GM11168 (cell line): ENCODE measurements around the gene PLCE1.

ENCODE experiments used
- in situ Hi-C: fragments of 300-500 bp; cut with MboI; formaldehyde crosslinking; loops from one replicate; pipeline ENCODE4 v1.12.0; 2022; ENCODE audit warnings: low sequenced_read_pairs; ENCODE audit not compliant: unreplicated experiment

PLCE1 gene

DNA sequence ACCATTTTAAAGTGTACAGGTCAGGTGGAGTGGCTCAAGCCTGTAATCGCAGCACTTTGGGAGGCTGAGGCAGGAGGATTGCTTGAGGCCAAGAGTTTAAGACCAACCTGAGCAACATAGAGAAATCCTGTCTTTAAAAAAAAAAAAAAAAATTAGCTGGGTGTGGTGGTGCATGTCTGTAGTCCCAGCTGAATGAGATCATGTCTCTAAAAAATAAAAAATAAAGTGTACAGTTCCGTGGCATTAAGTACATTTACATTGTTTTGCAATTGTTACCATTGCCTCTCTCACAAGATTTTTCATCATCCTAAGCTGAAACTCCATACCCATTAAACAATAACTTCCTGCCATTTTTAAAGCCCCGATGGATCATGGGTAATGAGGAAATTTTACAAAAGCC, 20.6 kb downstream of the PLCE1 start:
- in situ Hi-C loops: no loop called here

DNA sequence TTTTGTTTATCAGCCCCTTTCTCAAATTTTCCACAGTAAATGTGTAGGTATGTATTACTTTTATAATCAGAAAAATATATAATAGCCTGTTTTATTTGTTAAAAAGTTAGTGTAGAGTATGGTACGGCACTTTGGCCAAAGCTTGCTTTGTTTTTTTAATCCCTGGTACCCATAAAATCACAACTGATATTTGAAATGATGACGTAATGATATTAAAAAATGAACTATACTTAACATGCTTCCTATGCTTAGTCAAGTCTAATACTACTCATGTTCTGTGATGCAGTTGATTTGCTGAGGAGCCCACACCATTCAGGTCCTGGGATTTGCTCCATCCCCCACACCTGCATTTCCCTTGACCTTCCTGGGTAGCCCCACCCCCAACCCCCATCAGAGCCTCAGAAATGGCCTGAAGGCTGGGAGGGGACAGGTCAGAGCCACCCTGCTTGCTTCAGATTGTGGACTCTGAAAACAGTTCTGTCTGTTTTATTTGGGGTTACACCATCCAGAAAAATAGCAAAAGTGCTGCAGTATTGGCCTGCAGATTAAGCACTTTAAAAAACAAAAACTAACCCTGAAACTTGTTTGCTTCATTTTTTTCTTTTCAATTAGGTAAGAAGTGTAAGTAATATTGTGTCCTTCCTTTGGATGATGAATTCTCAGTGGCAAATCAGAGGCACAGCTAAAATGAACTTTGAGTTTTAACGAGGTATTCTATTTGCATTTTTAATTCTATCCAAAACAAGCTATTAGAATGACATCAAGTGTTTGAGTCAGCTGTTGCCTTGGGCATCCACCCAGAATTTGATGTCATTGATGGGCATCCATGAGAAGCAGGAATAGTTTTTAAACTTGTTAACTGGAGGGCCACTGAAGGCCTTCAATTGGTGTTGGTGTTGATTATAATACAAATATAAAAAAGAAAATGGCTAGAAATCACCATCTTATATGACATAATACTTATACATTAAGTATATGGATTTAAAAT, 23.3 kb downstream of the PLCE1 start:
- in situ Hi-C loops: no loop called here

DNA sequence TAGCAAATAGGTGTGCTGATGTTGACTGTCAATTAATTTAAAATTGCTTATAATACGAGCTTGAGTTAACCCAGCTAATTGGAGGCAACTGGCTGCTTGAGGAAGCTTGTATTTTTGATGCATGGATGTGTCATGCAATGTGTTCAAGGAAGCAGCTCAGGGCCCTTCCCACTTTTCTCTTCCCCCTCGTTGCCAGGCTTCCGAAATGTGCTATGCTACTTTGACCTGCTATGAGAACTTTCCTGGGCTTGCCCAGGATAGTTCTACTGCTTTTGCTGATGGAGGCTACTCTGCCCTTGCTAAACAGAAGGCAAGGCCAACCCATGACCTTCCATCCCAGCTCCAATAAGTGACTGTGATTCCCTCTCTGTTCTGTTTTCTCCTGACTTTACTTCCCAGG, 24.4 kb downstream of the PLCE1 start:
- in situ Hi-C loops: no loop called here

DNA sequence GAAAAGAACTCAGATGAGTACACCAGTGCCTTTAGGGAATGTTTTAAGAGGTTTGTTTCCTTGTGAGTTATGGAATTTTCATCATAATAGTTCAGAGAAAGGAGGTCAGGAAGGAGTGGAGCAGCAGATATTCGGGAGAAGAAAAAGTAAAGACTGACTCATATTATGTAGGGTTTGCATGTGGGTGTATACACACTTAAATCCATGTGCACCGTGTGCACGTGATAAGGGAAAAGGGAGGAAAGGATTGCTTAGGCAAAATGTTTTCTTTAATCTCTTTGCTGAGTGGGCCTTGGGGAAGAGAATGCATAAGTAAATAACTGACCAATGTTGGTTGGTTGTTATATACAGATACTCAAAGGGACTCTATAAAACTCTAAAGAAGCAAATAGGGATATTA, 30.2 kb downstream of the PLCE1 start:
- in situ Hi-C loops: no loop called here

DNA sequence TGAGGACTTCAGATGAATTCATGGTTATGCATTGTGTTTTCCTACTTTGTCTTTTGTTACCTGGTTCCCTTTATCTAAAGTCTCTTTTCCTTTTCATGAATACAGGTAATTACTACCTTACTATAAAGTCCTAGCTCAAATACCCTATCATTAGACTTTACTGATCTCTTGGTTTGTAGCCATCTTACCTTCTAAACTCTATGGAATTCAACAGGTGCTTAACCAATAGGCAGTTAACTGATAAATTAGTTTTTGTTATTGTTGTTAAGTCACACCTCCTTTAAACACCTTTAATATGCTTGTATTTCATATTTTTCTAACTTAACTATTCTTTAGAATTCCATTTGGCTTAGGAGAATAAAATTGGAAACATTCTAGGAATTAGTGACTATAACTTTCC, 30.7 kb downstream of the PLCE1 start:
- in situ Hi-C loops: no loop called here

DNA sequence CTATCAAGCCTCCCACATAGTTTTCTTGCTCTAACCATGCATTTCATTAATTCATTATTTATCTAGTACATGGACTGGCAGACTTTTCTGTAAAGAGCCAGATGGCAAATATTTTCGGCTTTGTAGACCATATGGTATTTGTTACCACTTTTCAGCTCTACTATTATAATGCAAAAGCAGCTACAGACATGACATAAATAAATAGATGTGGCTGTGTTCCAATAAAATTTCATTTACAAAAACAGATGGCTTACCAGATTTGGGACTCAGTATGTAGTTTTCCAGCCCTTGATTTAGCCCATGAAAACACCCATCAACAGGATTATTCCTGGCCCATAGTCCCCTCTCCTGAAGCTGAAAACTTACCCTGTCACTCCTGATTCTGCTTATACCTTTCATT, 32.1 kb downstream of the PLCE1 start:
- in situ Hi-C loops: no loop called here

DNA sequence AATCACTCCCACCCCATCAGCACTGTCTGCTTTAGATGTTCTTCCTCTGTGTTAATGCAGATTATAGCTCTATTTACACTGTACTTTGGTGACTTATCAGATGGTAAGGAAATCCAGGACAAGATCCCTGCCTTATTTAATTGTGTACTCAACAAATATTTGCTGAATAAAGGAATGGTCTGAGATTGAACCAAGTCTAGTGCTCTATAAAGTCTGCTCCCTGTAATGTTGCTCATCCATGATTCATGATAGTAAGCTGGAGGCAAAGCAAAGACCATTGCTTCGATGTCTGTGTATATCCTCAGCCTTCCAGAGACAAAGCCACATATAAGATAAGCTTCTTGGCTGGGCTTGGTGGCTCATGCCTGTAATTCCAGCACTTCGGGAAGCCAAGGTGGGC, 33.5 kb downstream of the PLCE1 start:
- in situ Hi-C loops: no loop called here

DNA sequence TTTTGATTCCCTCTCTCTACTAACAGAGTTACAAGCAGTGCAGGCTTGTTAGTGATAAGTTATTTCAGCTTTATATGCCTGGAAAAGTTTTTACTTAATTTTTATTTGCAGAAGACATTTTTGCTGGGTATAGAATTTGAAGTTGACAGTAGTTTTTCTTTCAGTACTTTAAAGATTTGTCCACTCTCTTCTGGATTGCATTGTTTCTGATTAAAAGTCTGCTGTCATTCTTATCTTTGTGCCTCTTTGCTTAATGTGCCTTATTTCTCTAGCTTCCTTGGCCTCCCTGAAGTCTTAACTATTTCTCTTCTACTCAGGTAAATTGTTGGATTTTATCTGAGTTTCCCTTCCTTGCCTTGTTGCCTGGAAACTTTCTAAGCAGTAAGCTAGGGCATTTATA, 36.2 kb downstream of the PLCE1 start:
- in situ Hi-C loops: no loop called here

DNA sequence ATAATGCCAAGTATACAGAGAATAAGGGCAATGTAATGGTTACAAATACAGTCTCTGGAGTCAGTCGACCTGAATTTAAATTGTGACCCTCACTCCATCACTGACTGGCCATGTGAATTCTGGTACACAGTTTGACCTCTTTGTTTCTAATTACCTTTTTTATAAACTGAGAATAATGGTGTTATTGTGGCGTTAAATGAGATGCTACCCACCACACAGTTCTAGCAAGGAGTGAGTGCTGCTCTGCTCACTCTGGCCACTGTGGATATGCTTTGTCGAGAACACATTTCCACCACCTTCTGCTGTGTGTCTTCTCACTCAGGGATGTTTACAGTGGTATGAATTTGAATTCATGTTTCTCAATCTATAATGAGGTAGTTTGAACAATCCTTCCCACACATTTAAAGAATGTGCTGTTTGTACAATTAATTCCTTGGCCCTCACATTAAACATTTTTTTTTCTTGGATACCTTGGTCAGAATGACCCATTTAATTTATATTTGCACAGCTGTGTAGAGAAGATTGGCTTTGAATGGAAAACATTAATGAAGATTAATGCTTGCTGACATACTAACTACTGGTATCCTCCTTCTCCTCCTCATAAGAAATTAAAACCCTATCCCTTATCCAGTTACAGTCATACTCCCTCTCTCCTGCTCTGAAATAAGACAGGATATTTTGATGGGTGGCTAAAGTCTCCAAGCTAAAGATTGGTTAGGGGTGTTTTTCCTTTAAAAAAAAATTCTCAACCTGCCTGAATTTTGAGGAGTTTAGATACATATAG, 42.4 kb downstream of the PLCE1 start:
- in situ Hi-C loops: no loop called here

DNA sequence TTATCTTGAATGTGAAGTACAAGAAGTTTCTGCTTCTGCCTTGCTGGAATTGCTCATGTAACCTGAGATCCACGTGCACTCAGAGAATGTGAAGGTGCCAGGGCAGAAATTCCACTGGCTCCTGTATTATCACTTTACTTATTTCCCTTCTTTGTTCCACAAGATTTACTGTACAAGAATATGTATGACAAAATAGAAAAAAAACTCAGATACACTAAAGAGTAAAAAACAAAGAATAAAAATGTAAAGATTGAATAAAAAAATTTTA, 43.0 kb downstream of the PLCE1 start:
- in situ Hi-C loops: no loop called here

DNA sequence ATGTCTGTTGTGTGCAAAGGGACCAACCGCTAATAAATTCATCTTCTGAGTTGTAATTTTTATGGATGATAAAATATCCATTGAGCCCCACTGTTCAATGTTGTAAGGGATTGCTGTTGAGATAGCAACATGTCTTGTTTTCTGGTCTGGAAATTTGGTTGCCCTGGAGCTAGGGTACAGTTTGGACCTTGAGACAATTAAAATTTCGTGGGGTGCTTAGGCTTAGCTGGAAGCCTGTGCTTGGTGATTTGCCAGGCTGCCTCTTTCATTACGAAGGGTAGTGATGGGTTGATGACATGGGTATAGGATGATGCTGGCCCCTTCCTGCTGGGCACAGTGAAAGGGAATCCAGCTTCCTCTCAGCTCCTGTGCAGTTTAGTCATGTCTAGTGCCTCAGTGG, 43.6 kb downstream of the PLCE1 start:
- in situ Hi-C loops: no loop called here

DNA sequence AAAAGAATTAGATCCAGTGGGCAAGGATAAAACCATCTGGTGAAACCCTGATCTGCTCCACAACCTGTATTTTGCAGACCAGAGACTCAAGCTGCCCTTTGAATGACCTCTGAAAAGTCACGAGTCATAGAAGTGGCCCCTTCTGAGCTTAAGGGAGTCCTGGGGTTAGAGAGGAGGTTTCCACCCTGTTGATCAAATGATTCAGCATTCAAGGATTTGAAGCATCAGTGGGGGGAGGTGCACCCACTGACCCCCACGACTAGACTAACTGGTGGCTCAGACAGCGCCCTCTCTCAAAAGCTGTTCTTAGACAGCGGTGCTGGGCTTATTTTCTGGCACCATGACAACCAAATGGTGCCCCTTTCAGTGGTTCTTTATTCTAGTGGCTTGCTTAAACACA, 44.3 kb downstream of the PLCE1 start:
- in situ Hi-C loops: no loop called here

DNA sequence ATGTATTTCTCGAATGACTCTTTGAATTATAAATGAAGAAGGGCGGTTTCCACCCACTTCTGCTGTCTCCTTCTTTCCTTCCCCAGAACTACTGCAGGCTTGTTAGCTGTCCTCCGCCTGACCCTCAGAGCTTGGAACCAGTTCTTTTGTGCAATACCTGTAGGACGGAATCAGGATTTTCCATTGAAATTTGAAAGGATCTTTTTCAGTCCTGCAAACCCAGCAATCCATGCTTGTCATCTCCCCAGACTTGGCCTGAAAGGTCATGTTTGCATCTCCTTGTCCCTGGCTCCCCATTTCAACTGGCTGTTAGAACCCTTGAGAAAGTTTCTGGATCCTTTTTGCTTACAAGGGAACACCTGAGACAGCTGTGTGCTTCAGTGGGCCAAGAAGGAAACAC, 47.5 kb downstream of the PLCE1 start:
- in situ Hi-C loops: no loop called here

DNA sequence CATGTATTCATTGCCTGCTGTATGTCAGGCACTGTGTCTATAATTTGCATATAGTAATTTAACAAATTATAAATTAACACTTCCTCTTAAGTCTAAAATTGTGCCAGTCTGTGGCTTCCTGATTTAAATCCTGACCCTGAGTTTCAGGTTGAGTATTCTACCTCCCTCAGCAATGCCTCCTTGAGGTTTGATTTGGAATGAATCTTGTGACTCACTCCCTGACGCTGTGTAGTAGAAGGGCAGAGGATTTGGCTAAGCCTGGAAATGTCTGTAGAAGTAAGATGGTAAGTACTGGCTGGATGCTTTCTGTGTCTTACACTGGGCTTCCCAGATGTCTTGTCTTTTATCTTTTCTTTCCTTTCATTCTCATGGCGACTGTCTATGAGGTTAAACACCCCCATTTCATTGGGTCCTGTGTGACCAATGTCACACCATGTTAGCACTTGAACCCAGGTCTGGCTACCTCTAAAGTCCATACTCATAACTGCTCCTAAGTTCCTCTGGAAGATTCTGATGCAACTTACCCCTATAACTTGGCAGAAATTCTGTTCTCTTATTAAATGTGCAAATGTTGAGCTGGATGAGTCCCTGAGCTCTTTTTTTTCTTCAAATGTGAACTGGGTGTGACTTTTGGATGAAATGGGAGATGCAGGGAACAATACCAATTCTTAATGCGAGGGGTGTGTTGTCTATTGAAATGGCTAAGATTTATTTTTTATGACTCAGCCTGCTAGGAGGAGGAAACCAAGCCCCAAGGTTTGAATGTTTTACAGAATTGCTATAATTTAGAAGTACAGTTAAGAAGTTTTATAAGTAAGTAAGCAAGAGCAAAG, 48.5 kb downstream of the PLCE1 start:
- in situ Hi-C loops: no loop called here

DNA sequence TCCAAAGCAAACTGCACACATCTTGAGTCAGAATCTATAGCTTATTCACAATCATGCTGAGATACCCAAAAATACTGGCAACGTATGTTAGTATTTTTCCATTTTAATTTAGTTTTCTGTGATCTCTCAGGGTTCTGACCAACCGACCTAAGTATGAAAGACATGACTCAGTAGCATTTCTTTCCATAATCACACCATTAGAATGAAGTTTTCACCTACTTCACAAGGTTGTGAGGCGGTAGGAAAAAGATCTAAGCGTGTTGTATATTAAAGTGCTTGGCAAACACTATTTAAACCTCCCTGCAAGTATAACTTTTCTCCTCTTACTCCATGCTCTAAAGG, 49.1 kb downstream of the PLCE1 start:
- in situ Hi-C loops: no loop called here
